Measurements from ENCODE around the gene LRMDA. TPM values are rescaled to one million over a fixed set of nuclear protein-coding genes. Genes with fewer than 3 reads are reported as not detected.

Gene LRMDA
- polyA plus RNA-seq, 1 donor (not counting 4 experiments of a cell fraction or from before 2014, with no cell fraction given), result not detected

DNA sequence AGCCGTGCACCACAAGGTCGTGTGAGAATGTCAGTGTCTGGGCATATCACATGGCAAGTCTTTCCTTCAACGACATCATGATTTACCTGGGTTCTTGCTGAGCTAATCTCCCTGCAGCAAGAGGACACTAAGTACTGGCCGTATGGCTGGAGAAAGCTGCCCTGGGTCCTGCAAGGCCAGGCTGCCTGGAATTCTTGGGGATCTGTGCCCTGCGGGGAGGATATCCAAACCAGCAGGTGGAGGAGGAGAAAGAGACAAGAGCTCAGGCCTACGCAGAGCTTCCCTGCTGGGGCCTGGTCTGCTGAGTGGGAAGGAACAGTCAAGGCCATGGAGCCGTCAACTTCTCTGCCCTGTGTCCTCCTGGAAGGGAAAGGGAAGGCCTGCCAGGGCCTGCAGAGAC lies 552.6 kb downstream of the LRMDA start:
- Histone ChIP-seq H4K20me1 (ENCODE audit: control insufficient read depth, extremely low read depth, insufficient read depth, low read length) (no peaks in the 10 kb centered on the region), H3K27ac (ENCODE audit: control insufficient read depth, insufficient read depth, low read length) (no peak overlapping the region), H3K4me3 (ENCODE audit: control insufficient read depth in 2 of 3, extremely low read depth in 1 of 3, insufficient read depth in 2 of 3, low read depth in 1 of 3, low read length in 3 of 3) (no peak overlapping the region), H3K4me1 (ENCODE audit: control insufficient read depth, extremely low read depth, insufficient read depth, low read length) (no peaks in the 10 kb centered on the region), H3K27me3 (ENCODE audit: control insufficient read depth, extremely low read depth, insufficient read depth, low read length) (peaks cover 4% of the 10 kb centered on the region), H3K36me3 (ENCODE audit: control insufficient read depth in 2 of 2, extremely low read depth in 1 of 2, insufficient read depth in 2 of 2, low read length in 2 of 2) (no peaks in the 10 kb centered on the region), H3K4me2 (ENCODE audit: control insufficient read depth, extremely low read depth, insufficient read depth, low read depth, low read length) (no peak overlapping the region), H3K9me3 (ENCODE audit: control insufficient read depth, low read depth, low read length) (no peaks in the 10 kb centered on the region), H3K9ac (ENCODE audit: control insufficient read depth, extremely low read depth, insufficient read depth, low read length) (no peak overlapping the region), H3K79me2 (ENCODE audit: control insufficient read depth, insufficient read depth, low read length) (no peaks in the 10 kb centered on the region), H3K9me1 (ENCODE audit: control insufficient read depth, extremely low read depth, insufficient read depth, low read length) (no peaks in the 10 kb centered on the region), H2AFZ (ENCODE audit: control insufficient read depth, low read length) (no peak overlapping the region)
- dilution Hi-C loops (cut with MboI; ENCODE audit: extremely low pct_ligation_motif_present, low sequenced_read_pairs), result no loop called here
- DNase-seq (ENCODE audit: low read depth, low spot score) (no peak), FAIRE-seq (no peak)
- no peak for TF ChIP-seq EZH2 (IDR thresholded peaks at IDR 0.05; ENCODE audit: low read length)
- TF ChIP-seq, protein P1, sequence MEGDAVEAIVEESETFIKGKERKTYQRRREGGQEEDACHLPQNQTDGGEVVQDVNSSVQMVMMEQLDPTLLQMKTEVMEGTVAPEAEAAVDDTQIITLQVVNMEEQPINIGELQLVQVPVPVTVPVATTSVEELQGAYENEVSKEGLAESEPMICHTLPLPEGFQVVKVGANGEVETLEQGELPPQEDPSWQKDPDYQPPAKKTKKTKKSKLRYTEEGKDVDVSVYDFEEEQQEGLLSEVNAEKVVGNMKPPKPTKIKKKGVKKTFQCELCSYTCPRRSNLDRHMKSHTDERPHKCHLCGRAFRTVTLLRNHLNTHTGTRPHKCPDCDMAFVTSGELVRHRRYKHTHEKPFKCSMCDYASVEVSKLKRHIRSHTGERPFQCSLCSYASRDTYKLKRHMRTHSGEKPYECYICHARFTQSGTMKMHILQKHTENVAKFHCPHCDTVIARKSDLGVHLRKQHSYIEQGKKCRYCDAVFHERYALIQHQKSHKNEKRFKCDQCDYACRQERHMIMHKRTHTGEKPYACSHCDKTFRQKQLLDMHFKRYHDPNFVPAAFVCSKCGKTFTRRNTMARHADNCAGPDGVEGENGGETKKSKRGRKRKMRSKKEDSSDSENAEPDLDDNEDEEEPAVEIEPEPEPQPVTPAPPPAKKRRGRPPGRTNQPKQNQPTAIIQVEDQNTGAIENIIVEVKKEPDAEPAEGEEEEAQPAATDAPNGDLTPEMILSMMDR (optimal IDR thresholded peaks at IDR 0.05 in 1 of 3, IDR thresholded peaks at IDR 0.05 in 1 of 3, conservative IDR thresholded peaks at IDR 0.05 in 1 of 3; ENCODE audit: extremely low read depth in 1 of 3, insufficient read depth in 2 of 3, low read length in 3 of 3), result no peak

DNA sequence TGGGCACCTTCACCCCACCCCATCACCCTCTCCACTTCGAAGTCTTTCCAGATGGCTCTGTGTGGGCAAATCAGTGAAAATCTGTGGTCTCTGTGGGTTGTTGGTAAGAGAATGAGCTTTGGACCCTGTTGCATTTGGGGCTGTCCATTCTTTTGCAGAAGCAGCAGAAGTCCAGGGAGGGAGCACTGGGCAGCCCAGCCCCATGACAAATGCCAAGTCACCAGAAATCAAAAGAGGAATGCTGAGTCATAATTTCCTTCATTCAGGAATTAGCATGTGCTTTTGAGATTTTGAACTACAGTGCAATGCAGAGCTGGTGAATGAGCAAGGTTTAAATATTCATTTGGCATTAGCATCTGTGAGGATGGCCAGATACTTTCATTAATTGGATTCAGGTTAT lies 556.2 kb downstream of the LRMDA start:
- H4K20me1 ChIP-seq (ENCODE audit: control insufficient read depth, extremely low read depth, insufficient read depth, low read length), result no peaks in the 10 kb centered on the region
- dilution Hi-C loops (cut with MboI; ENCODE audit: extremely low pct_ligation_motif_present, low sequenced_read_pairs), result no loop called here
- no peaks in the 10 kb centered on the region for H3K4me1 ChIP-seq (ENCODE audit: control insufficient read depth, extremely low read depth, insufficient read depth, low read length)
- FAIRE-seq (no peak), DNase-seq (ENCODE audit: low read depth, low spot score) (no peak)
- no peaks in the 10 kb centered on the region for H3K79me2 ChIP-seq (ENCODE audit: control insufficient read depth, insufficient read depth, low read length)
- H3K27ac ChIP-seq (ENCODE audit: control insufficient read depth, insufficient read depth, low read length), result no peak overlapping the region
- H3K27me3 ChIP-seq (ENCODE audit: control insufficient read depth, extremely low read depth, insufficient read depth, low read length), result no peaks in the 10 kb centered on the region
- TF ChIP-seq, protein P1 (optimal IDR thresholded peaks at IDR 0.05 in 1 of 3, IDR thresholded peaks at IDR 0.05 in 1 of 3, conservative IDR thresholded peaks at IDR 0.05 in 1 of 3; ENCODE audit: extremely low read depth in 1 of 3, insufficient read depth in 2 of 3, low read length in 3 of 3), result no peak
- TF ChIP-seq EZH2 (IDR thresholded peaks at IDR 0.05; ENCODE audit: low read length), result no peak
- no peak overlapping the region for H3K4me2 ChIP-seq (ENCODE audit: control insufficient read depth, extremely low read depth, insufficient read depth, low read depth, low read length)
- H3K4me3 ChIP-seq (ENCODE audit: control insufficient read depth in 2 of 3, extremely low read depth in 1 of 3, insufficient read depth in 2 of 3, low read depth in 1 of 3, low read length in 3 of 3), result no peak overlapping the region
- no peak overlapping the region for H2AFZ ChIP-seq (ENCODE audit: control insufficient read depth, low read length)
- no peaks in the 10 kb centered on the region for H3K9me3 ChIP-seq (ENCODE audit: control insufficient read depth, low read depth, low read length)
- no peak overlapping the region for H3K9ac ChIP-seq (ENCODE audit: control insufficient read depth, extremely low read depth, insufficient read depth, low read length)
- H3K9me1 ChIP-seq (ENCODE audit: control insufficient read depth, extremely low read depth, insufficient read depth, low read length), result no peaks in the 10 kb centered on the region
- H3K36me3 ChIP-seq (ENCODE audit: control insufficient read depth in 2 of 2, extremely low read depth in 1 of 2, insufficient read depth in 2 of 2, low read length in 2 of 2), result no peaks in the 10 kb centered on the region

Data from keratinocyte (primary cell).